Hippocampal formation (tissue), 2 donors: ENCODE results near the gene MEI1.
A peak's percentile ranks its signal among the peaks of the same experiment; 100 is the strongest.
"Not testable (repeated sequence)": the region's sequence is repeated elsewhere in the genome, so short reads cannot be mapped to it uniquely, and the experiment has no call there.

ENCODE experiments used
- DNase-seq, 2 donors: peaks; one replicate each; lab custom pipeline; 2025; lab: John Stamatoyannopoulos, UW

The MEI1 gene

GRCh38 chr22:41699264-41700107 is at the start of gene MEI1:
MEI1 (plus strand) TSS chr22:41699503; CDS start chr22:41699539, 36 bp downstream.
- peak; percentile 34 to 79 for DNase-seq

GRCh38 chr22:41650229-41650628 is 49.1 kb upstream of the MEI1 start:
- no peak for DNase-seq

- DNase-seq = no peak
Measured at GRCh38 chr22:41650821-41651220, 48.5 kb upstream of the MEI1 start.

GRCh38 chr22:41654322-41654721 is 45.0 kb upstream of the MEI1 start:
- no peak for DNase-seq

GRCh38 chr22:41656556-41656955 is 42.7 kb upstream of the MEI1 start:
- no peak for DNase-seq

GRCh38 chr22:41657709-41658108 is 41.6 kb upstream of the MEI1 start:
- no peak for DNase-seq

GRCh38 chr22:41658869-41659268 is 40.4 kb upstream of the MEI1 start:
- DNase-seq = no peak

- no peak for DNase-seq
Measured at GRCh38 chr22:41659941-41660340, 39.4 kb upstream of the MEI1 start.

GRCh38 chr22:41660416-41660815 is 38.9 kb upstream of the MEI1 start:
- no peak for DNase-seq

- DNase-seq = no peak
Measured at GRCh38 chr22:41661088-41661487, 38.2 kb upstream of the MEI1 start.

- no peak for DNase-seq
Measured at GRCh38 chr22:41661713-41662112, 37.6 kb upstream of the MEI1 start.

- DNase-seq = not testable (repeated sequence)
Measured at GRCh38 chr22:41663594-41663993, 35.7 kb upstream of the MEI1 start.

- DNase-seq = no peak
Measured at GRCh38 chr22:41664490-41664889, 34.8 kb upstream of the MEI1 start.

GRCh38 chr22:41664951-41665350 is 34.4 kb upstream of the MEI1 start:
- no peak for DNase-seq

- DNase-seq = no peak
Measured at GRCh38 chr22:41668971-41669911, 30.1 kb upstream of the MEI1 start.

GRCh38 chr22:41672096-41672495 is 27.2 kb upstream of the MEI1 start:
- not testable (repeated sequence) for DNase-seq

- no peak for DNase-seq
Measured at GRCh38 chr22:41672780-41673509, 26.4 kb upstream of the MEI1 start.

GRCh38 chr22:41674846-41675340 is 24.4 kb upstream of the MEI1 start:
- no peak for DNase-seq

- no peak for DNase-seq
Measured at GRCh38 chr22:41676134-41676533, 23.2 kb upstream of the MEI1 start.

- no peak for DNase-seq
Measured at GRCh38 chr22:41681616-41682015, 17.7 kb upstream of the MEI1 start.

GRCh38 chr22:41682033-41682807 is 17.1 kb upstream of the MEI1 start:
- peak; percentile 59 to 73 for DNase-seq
